Germinal center (tissue), 1 donor: ENCODE data around the gene DHCR24.

Experiments
- DNase-seq: peaks from one replicate; pipeline ENCODE4 v3.0.0; 2012; ENCODE audit warnings: mixed read lengths, low spot score

DHCR24 gene

GRCh38 chr1:54815086-54815876 lies 71.7 kb downstream of the DHCR24 start:
- no peak for DNase-seq

DNA sequence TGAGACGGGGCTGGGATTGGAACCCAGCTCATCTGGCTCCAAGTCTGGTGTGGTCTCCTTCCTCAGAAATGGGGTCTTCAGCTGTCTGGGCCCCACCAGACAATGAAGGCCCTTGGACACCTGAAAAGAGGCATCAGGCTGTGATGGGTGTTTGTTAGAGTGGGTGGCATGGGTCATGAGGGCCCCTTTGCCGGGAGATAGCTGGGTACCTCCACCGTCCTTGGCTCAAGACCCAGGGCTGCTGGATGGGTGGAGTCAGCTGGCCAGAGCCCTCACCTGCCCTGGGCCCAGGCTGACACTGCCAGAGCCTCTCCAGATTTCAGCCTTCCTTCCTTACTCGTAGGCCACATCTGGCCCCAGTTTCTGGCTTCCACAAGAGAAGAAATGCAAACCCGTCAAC lies 72.4 kb downstream of the DHCR24 start:
- no peak for DNase-seq

DNA sequence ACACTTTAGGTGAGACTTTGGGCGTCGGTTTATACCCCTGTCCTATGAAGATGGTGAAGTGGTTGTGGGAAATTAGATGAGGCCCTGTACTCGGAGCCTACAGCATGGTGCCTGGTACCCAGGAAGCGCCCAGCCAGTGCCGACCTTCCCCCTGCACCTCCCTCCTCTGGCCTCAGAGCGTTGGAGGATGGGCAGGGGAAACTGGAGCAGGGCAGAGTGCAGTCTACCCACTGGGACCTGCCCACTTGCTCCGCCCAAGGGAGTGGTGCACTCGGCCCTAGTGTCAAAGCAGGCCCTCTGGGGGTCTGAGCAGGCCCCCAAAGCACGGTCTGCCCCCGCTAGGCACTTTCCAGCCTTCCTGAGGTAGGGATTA lies 72.9 kb downstream of the DHCR24 start:
- DNase-seq = no peak

DNA sequence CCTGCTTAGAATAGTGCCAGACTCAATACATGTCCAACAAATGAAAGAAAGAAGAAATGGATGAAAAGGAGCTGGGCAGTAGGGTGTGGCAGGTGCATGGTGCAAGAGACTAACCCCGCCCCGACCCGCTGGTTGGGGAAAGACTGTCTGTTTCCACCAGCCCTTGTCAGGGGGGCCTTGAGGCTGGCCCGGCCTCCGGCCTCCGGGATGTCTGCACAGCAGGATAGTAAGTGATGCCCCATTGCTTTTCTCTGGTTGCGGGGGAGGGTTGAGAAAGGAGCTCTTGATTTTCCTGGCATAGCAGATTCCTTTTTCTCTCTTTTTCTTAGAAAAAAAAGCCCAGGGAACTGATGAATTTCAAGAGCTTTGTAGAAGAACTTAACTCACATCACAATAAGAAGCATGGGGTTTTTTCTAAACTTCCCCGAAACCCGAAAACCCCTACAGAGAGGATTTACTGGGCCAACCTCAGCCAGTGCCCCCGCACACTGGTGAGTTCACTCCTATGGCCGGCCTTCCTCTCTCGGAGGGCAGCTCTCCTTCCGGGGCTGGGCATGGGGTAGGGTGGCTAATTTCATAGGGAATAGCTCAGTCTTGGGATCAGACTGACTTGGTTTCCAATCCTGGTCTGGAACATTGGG lies 73.4 kb downstream of the DHCR24 start:
- DNase-seq = no peak

DNA sequence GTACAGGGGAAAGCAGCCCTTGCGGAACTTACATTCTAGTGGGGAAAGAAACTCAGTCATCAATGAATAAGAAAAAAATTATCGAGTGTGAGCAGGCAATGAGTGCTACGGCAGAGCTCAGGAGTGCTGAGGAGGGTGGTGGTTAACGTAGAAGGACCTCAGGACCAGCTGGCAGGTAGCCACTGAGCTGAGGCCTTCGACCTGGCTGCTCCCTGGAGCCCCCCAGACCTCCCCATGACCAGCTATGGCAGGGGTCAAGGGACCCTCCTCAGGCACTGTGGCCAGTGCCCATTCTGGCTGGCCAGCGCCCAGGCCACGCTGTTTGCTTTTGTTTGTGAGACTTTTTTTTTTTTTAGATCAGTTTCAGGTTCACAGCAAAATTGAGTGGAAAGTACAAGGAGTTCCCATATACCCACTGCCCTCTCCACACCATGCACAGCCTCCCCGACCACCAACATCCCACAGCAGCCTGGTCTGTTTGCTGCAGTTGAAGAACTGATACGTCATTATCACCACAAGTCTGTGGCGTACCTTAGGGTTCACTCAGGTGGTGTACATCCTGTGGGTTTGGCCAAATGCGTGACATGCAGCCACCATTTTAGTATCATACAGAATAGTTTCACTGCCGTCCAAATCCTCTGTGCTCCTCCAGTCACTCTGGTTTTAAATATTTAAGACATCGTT lies 74.1 kb downstream of the DHCR24 start:
- DNase-seq = no peak

DNA sequence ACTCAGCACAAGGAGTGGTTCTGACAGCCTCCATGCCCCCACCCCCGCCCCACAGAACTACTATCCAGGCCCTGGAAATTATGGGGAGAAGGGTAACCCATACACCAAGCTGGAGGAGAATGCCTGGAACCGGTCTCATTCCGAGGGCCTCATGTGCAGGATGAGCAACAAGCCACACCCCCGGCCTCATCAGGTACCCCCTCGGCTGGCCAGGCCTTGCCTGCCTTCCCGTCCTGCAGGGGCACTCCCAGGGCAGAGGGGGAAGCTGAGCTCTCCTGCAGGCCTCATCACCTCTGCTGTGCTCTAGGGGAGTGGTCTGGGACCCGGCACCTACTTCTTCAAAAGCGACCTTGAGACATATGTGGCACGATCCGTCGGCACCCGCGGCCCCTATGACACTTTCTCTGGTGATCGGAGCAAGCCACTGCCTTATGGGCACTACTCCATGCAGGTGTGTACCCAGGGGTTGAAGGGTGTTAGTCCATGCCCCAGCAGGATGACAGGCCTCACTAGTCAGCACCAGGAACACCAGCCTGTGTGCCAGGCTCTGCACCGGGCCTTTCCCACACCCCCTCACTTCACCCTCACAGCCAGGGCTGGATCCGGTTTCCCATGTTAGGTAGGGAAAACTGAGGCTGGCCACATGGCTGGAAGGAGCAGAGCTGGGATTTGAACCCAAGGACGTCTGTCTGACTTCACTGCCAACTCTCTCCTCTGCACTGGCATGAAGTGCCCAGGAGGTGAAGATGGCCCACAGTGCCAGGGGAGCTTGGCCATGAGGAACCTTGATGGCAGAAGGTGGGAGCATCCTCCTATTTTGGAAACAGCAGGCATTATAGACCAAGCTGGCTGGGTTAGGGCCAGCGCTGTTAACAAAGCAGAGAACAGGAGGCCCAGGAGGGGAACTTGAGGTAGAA lies 75.0 kb downstream of the DHCR24 start:
- DNase-seq = no peak

DNA sequence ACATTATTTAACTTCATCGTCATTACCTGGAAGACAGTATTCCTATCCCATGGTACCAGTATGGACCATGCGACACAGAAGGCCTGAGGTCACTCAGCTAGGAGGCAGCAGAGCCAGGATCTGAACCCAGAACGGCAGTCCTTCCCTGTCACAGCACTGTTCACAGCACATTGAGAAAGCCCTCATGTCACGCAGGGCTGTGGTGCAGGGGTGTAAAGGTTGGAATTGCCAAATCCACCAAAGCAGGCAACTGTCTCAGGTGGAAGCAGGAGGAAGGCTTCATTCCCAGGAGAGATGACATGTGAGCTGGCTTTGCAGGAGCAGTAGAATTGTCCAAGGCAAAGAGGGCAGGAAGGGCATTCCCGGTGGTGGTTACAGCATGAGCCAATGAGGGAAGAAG lies 75.9 kb downstream of the DHCR24 start:
- no peak for DNase-seq

DNA sequence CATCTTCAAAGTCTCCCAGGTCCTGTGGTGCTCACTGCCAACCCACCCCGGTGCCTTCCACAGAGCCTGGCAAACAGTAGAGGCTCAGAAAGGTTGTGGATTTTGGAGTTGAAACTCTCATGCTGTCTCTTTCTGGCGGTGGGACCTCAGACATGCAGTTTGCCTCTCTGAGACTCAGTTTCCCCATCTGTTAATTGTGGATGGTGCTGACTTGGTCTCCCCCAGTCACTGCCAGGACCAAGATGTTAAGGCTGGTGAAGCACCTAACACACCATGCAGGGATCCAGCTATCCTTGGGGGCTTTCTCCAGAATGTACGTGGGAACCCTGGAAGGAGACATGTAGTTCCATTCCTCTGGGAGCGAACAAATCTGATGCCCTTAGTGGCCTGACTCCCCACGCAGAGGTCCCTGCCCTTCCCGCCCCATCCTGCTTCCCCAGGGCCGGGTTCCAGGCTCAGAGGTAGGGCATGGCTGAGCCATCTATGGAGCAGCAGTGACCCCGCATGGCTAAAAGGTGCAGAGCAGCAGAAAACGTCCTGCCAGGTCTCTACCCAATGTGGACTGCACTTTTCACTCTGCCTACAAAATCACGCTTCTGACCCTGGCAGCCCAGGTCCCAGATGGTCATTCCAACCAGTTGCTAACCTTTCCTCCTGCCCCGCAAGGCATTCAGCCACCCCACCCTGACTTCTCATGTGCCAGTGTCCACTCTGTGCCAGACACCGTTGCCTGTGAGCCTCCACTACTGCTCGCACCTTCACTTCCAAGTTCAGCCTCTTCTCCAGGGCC lies 76.6 kb downstream of the DHCR24 start:
- DNase-seq = peak; percentile 68

- no peak for DNase-seq
Observed at GRCh38 chr1:54809496-54810074, 77.4 kb downstream of the DHCR24 start.

- DNase-seq = no peak
Observed at GRCh38 chr1:54808443-54809207, 78.4 kb downstream of the DHCR24 start.

GRCh38 chr1:54807756-54808155 lies 79.2 kb downstream of the DHCR24 start:
- no peak for DNase-seq

- DNase-seq = no peak
Observed at GRCh38 chr1:54806931-54807611, 79.9 kb downstream of the DHCR24 start.

DNA sequence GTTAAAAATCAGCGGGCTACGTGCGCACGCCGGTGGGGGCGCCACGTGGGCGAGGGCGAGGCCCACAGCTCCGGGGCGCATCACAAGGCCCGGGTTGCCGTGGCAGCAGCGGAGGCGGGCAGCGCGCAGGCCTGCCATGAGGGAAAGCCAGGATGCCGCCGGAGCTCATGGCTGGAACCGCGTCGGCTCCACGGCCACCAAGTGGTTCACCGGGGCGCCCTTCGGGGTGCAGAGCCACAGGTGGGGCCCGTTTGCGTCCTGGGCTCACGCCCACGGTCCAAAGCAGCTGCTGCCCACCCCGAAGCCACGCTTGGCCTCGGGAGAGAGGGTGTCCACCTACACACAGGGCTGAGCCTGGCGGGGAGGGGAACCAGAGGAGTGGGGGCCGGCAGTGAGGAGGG lies 81.0 kb downstream of the DHCR24 start:
- no peak for DNase-seq

GRCh38 chr1:54805466-54805865 lies 81.5 kb downstream of the DHCR24 start:
- no peak for DNase-seq

DNA sequence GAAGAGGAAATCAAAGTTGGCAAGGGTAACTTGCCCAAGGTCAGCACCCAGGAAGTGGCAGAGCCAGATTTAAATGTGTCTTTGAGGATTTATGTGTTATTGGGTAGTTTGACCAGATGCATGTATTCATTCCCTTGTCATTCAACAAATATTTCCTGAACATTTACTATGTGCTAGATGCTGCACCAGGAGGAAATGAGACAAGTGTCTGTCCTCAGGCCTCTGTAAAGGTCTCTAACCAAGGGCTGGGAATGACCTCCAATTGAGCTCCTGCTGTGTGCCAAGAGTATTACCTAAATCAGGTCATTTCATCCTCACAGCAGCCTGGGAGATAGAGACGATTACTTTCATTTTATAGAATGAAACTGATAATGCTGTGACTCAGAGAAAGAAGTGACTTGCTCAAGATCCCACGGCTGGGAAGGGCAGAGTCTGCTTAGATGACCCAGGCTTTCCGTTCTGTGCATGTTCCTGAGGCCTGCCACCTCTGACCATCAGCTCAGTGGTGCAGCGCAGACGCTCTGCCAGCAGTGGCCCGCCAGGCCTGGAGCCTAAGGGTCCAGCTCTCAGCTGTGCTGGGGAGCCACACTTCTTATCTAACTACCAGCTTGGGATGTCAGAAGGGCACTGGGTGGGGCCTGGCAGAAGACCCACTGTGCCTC lies 82.4 kb downstream of the DHCR24 start:
- no peak for DNase-seq

GRCh38 chr1:54803761-54804470 lies 83.1 kb downstream of the DHCR24 start:
- no peak for DNase-seq

DNA sequence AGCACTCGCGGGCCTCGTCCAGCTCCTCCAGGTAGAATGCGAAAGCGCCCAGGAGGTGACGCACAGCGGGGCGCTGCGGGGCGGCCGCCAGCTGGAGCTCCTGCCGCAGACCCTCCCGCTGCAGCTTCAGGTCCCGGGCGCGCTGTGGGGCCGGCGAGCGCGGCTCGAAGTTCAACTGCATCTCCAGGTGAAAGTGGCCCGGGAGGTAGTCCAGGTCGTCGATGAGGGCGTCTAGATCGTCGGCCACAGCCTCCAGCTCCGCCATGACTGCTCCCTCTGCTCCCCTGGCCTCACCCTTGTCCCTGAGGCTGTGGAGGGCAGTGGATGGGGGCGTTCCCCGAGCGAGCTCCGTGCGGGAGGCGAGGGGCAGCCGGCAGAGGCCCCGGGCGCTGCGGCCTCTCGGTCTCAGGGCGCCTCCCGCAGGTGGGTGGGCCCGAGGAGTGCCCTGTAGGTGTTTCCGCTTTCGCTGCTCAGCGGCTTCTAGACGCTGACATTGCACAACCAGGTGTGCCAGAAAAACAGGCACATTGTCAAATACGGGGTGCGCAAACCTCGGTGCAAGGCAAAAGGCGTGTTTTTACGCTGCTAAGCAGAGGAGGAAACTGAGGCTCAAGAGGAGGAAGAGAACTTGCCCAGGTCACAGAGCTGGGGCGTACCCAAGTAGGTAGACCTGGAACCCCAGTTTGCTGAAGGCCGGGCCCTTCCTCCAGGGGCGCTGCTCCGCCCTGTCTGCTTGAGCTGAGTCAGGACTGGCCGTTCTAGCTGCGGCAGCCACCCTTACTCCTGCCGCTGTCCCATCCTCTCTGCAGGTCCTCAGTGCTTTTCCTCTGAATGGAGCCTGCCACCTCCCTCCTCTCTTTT lies 85.9 kb downstream of the DHCR24 start, which contains the start of gene TTC22:
TTC22 (minus strand) TSS at position 425 of the 861 bp plus-strand sequence; CDS start at position 265, 160 bp downstream.
- peak; percentile 78 for DNase-seq
